HG03520 (cell line): ENCODE results near the gene SCAP.

Experiments
- ATAC-seq: cut with Tn5 transposase; IDR thresholded peaks from one replicate; pipeline ENCODE4 v1.9.1; 2021; ENCODE audit warnings: mild to moderate bottlenecking, moderate library complexity; ENCODE audit not compliant: unreplicated experiment

The SCAP gene

GRCh38 chr3:47433796-47434195 is 41.9 kb downstream of the SCAP start:
- ATAC-seq = no peak

GRCh38 chr3:47432673-47433072 is 43.1 kb downstream of the SCAP start:
- ATAC-seq = no peak

GRCh38 chr3:47431225-47431624 is 44.5 kb downstream of the SCAP start:
- no peak for ATAC-seq

- ATAC-seq = no peak
Observed at GRCh38 chr3:47430606-47431005, 45.1 kb downstream of the SCAP start.

- no peak for ATAC-seq
Observed at GRCh38 chr3:47429476-47430270, 46.1 kb downstream of the SCAP start.

GRCh38 chr3:47428662-47429061 is 47.1 kb downstream of the SCAP start:
- ATAC-seq = no peak

GRCh38 chr3:47427866-47428265 is 47.9 kb downstream of the SCAP start:
- no peak for ATAC-seq

- ATAC-seq = no peak
Observed at GRCh38 chr3:47425959-47426358, 49.8 kb downstream of the SCAP start.

- no peak for ATAC-seq
Observed at GRCh38 chr3:47425383-47425778, 50.4 kb downstream of the SCAP start.

- ATAC-seq = no peak
Observed at GRCh38 chr3:47424434-47425382, 51.0 kb downstream of the SCAP start.

- no peak for ATAC-seq
Observed at GRCh38 chr3:47423548-47424145, 52.1 kb downstream of the SCAP start.

GRCh38 chr3:47422743-47423142 is 53.0 kb downstream of the SCAP start:
- no peak for ATAC-seq

GRCh38 chr3:47421741-47422649 is 53.7 kb downstream of the SCAP start:
- ATAC-seq = no peak

- peak; percentile 84 for ATAC-seq
Observed at GRCh38 chr3:47420511-47421484, 54.9 kb downstream of the SCAP start.

- ATAC-seq = no peak
Observed at GRCh38 chr3:47420044-47420430, 55.7 kb downstream of the SCAP start.

- no peak for ATAC-seq
Observed at GRCh38 chr3:47419083-47420043, 56.4 kb downstream of the SCAP start.

GRCh38 chr3:47418167-47419082 is 57.3 kb downstream of the SCAP start:
- no peak for ATAC-seq
